NK-92 (cell line): Measurements from ENCODE around the gene RBKS.
"Not testable (repeated sequence)": the region's sequence is repeated elsewhere in the genome, so short reads cannot be mapped to it uniquely, and the experiment has no call there.

Source experiments
- DNase-seq: peaks from one replicate; lab custom pipeline; 2025; ENCODE audit not compliant: unreplicated experiment; lab: John Stamatoyannopoulos, UW

Gene RBKS

DNA sequence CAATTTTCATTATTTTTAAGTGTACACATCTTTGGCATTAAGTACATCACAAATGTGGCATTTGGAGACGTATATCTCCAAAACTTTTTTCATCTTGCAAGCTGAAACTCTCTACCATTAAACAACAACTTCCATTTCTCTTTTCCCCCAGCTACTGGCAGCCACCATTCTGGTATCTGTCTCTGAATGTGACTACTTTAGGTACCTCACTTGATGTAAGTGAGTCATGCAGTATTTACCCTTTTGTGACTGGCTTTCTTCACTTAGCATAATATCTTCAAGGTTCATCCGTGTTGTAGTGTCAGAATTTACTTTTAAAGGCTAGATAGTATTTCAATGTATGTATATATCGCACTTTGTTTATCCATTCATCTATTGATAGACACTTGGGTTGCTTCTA is 17.4 kb upstream of the RBKS start:
- no peak for DNase-seq

DNA sequence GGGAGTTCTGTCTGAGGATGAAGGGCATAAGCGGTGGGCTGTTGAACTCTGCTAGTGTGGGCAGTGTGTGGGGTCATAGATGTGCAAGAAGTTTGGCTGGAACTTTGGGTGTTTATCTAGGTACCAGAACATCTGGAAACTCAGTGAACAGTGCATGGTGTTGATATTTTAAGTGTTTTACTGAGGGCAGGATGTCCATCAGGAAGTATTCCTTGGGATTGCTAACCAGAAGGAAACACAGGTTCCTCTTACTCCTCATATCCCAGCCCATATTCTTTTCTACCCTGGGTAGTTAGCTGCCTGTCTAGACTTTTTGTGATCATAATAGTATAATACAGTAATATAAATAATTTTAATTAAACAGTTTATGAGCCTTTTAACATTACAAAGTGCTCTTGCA is 15.9 kb upstream of the RBKS start:
- DNase-seq = no peak

DNA sequence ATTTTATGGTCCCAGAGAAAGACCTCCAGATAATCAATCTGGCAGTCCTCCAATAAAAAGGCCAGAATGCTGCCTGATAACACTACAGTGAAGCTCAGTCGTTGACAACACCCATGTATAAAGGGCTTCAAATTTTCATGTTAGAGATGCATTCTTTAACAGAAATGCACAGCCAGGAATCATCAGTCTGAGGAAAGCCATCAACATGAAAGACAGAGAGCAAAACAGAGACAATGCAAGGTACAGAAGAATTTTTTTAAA is 14.1 kb upstream of the RBKS start:
- no peak for DNase-seq

DNA sequence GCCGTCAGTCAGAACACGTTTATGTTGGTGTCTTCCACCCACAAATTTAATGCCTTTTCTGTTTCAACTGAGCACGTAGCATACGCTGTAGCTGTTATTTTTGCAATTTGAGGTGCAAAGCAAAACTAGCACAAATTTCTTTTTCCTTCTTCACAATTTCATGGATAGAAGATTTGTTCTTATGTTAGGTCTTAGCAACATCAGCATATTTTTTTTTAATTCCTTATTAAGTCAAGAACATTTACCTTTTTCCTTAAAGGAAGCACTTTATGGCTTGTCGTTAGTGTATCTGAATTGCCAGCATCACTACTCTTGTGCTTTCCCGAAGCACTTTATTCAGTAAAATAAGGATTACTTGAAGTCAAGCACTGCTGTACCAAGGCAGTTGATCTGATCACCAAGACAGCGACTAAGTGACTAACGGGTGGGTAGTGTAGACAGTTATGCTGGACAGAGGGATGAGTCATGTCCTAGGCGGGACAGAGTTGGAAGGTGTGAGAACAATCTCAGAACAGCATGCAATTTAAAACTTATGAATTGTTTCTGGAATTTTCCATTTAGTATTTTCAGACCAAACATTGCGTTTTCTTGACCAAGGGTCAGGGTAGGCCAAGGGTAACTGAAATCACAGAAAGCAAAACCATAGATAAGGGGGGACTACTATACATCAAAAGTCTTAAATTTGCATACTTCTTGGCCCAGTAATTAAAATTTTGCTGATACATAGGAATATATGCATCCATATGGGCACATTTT is 13.6 kb upstream of the RBKS start:
- DNase-seq = no peak

DNA sequence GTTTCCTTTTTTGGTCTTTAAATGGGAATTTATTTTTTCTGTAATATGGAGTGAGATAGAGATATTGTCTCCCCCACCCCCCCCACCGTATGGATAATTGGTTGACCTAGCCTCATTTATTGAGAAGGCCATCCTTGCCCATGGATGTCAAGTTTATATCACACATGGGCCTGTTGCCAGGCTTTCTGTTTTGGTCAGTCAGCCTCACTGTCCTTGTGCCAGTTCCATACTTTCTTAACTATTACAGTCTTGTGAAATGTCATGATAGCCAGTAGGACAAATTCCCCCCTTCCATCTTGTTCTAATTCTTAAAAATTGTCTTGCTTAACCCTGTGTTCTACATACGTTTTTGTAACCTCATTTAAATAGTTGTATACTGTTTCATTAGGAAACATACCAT is 12.8 kb upstream of the RBKS start:
- no peak for DNase-seq

DNA sequence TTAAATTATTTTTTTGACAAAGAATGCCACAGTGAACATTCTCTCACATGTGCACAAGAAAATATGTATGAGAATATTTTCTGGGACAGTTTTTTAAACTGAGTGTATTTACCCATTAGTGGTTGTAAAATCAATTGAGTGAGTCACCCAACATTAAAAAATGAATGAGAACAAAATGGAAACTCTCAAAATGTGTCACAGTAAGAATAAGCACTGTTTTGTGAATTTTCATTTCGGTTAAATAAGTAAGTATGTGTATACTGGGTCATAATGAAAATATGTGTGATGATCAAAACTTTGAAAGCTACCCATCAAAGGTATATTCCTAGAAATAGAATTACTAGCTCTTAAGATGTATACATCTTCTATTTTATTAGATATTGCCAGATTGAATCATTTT is 11.9 kb upstream of the RBKS start:
- DNase-seq = no peak

DNA sequence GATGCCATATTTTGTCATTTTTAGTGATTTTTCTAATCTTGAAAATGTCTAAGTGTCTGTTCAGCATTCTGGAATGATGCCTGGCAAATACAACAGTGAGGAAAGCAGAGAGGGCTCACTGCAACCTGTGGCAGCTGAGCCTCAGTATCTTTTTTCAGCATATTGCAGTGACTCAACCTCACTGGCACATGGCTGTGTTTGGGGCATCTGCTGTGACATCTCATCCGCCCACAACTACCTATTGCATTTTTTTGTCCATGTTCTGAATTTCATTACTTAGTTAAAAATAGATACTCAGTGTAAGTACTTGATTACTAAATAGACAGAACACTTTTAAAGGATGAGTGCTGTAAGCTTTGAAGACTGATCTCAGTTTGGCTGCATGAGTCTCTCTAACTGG is 11.0 kb upstream of the RBKS start:
- no peak for DNase-seq

DNA sequence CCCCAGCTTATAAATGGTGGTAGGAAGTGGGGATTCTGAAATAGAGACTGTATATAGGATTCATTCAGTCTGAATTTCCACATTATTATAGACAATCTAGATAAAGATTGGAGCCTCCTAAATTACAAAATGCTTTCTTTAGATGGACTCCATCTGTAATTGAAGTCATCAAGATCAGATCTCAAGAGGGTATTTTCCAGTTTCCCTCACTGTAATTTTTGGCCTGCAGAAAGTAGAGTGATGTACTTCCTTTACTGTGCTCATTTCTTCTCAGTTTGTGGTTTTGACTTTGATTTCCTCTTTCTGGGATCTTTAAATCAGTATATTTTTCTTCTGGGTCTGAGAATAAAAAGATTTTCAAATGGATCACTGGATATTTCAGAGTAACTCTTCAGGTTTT is 7.5 kb upstream of the RBKS start:
- no peak for DNase-seq

DNA sequence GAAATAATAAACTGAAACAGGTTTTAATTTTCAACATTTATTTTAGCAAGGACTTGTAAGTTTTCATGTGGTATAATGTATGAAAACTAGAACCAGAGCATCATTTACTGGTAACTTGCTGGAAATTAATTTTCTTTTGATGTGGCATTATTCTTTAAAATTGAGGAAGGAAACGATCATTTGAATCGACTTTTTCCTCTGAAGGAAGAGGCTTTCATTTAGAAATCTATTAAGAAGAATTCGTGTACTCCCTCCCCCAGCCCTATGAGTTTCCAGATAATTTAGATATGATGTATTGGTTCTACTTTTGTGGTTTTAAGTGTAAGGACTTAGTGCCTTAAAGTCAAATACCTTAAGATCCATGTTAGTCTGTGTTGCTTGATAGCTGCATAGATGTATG is 2.8 kb upstream of the RBKS start:
- no peak for DNase-seq

DNA sequence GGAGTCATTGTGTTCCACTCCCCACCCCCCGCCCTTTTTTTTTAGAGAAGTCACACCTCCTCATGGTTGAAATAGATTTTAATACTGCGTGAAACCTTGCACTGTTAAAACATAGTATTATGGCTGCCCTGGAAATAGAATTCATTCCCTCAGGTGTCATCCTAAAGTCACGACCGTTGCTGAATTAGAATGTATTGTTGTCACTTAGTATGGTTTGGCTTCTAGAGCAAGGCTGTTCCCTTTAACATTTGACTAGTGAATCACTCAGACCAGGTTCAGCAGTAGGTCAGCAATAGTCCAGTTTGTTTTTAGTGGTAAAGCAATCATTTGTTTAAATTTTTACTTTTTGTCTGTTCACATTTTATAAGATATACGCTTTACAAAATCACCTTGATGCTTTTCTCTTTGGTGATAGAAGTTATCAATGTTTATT is 1.5 kb upstream of the RBKS start:
- DNase-seq = no peak

DNA sequence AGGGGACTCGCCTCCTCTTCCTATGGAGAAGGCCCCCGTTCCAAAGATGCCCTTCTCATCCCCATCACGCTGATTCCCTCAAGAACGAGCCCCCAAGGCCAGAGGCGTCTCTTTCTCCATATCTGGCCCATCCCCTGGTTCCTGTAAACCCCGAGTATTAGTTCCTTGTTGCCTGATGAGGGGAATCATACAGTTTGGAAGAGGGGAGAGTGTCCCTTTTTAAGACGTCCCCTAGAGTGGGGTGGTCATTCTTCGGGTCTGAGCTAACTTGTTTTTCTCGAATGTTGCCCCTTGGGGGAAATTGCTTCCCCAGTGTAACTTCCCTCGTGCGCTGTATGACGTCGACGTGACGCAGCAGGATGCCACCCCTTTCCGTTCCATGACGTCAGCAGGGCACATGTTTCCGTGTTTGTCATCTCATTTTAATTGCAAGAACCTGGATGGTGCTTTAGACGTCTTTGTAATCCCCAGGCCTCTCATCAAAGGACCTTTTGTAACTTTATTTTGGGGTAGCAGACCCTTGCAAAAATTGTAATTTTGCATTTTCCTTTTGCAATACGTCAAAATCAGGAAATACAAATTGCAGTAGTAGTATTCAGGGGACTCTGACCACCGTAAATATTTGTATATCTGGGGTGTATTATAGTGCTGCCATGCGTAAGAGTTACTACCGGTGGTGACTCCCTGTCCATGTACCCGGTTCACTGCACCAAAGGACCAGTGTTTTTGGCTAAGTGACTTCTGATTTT is 911 bp upstream of the RBKS start:
- DNase-seq = peak; percentile 83

DNA sequence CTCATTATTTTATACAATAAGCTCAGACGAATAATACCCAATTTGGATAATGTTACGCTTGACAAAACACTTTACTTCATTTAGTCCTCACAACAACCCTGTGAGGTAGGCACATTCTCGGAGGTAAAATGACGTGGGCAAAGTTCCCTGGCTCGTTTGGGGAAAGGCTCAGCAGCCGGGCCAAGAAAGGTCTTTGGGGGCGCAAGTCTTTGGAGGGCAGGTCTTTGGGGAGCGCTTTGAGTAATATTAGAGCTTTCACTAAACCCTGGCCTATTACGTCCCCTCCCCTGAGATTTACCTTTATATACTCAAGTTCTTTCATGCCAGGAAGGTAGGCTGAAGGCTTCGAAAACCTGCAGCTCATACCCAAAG is 427 bp downstream of the RBKS start:
- DNase-seq = no peak

DNA sequence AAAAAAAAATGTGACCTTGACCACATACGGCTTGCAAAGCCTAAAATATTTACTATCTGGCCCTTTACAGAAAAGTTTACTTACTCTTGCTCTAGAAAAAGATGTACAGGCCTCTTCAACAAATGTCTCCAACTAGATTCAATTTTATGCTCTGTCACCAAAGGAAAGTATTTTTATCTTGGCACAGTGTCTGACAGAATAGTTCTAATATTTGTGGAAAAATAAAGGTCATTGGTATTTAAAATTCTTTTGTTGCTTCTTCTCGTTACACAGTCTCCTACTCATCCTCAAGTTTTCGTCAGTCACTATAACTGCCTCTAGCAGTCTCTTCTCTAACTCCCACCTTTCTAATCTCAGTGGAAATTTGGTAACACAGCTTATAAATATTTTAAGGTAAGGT is 1.4 kb downstream of the RBKS start:
- DNase-seq = no peak

DNA sequence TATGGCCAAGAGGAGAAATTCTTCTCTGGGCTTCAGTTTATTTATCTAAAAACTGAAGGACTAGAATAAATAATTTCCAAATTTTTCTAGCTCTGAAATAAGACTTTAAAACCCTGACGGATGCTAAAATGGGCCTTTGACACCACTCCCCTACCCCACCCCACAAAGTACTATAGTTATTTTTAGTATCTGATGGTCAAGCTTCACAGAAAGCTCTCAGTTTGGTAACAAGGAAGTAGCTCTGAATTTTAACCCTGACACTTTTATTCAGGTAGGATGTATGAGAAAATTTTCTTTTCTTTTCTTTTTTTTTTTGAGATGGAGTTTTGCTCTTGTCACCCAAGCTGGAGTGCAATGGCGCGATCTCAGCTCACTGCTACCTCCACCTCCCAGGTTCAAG is 2.4 kb downstream of the RBKS start:
- DNase-seq = no peak

DNA sequence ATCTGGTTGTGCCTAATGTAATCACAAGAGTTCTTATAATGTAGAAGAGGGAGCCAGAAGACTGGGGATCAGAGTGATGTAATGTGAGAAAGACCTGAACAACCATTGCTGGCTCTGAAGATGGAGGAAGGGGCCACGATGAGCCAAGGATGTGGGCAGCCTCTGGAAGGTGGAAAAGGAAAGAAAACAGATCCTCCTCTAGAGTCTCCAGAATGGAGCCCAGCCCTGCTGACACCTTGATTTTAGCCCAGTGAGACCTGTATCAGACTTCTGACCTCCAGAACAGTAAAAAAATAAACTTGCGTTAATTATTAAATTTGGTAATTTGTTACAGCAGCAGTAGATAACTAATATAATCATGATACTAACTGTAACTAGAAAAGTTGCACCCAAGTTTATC is 3.1 kb downstream of the RBKS start:
- no peak for DNase-seq

DNA sequence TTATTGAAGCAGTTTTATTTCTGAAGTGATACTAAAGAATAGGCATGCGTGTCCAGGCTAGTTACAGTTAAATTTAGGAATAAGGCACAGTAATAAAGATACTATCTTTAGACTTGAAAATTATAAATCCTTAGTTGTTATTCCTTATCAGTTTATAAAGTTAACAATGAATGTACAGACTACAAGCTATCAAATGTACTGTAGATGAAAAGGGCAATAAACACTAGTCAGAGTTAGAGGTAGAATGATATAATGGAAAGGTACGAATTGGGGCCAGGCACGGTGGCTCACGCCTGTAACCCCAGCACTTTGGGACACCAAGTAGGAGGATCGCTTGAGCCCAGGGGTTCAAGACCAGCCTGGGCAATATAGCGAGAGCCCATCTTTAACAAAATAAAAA is 3.9 kb downstream of the RBKS start:
- no peak for DNase-seq

DNA sequence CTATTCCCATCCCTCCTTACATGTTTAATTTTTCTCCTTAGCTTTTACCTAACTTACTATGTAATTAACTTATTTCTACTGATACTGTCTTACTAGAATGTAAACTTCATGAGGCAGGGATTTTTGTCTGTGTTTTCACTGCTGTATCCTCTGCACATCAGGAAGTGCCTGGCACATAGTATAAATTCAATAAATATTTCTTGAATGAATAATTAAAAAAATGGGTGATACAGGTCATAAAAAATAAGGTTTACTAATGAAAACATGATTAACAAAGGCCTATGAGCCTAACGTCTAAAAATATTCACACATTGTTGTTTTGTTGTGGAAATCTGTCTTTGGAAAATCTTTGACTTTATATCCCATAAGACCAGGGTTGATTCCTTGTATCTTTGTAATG is 4.5 kb downstream of the RBKS start:
- no peak for DNase-seq

DNA sequence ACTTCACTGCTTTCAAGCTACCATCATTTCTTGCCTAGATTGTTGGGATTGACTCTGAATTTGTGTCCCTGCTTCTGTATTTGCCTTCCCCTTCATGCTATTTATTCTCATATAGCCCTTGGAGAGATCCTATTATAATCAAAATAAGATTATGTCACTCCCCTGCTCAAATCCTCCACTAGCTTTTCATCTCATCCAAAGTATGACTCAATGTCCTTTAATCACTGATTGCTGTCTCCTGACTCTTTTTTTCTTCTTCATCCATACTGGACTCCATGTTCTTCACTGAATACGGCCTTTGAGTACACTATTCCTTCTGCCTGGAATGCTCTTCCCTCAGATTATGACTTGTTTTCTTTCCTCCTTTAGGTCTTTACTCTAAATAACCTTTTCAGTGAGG is 5.0 kb downstream of the RBKS start:
- no peak for DNase-seq

DNA sequence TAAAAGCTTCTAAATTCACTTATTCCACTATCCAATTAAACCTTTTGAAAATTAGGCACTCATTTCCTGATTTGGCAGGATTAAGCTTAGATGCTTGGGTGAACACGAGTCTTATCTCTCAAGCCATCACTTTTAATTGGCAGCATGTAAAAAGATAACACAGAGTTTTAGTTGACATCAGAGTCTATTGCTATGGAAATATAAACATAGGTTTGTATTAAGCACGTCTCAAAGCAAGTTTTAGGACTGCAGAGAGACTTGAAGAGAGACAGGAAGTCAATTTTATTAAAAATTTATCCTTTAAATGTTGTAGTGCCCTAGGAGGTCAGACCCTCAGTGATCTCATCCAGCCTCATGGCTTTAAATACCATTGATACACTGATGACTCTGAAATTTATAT is 5.6 kb downstream of the RBKS start:
- DNase-seq = no peak

DNA sequence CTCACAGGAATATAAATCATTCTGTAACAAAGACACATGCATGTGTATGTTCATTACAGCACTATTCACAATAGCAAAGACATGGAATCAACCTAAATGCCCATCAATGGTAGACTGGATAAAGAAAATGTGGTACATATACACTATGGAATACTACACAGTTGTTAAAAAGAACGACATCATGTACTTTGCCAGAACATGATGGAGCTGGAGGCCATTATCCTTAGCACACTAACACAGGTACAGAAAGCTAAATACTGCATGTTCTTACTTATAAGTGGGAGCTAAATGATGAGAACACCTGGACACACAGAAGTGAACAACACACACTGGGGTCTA is 7.6 kb downstream of the RBKS start:
- DNase-seq = not testable (repeated sequence)

DNA sequence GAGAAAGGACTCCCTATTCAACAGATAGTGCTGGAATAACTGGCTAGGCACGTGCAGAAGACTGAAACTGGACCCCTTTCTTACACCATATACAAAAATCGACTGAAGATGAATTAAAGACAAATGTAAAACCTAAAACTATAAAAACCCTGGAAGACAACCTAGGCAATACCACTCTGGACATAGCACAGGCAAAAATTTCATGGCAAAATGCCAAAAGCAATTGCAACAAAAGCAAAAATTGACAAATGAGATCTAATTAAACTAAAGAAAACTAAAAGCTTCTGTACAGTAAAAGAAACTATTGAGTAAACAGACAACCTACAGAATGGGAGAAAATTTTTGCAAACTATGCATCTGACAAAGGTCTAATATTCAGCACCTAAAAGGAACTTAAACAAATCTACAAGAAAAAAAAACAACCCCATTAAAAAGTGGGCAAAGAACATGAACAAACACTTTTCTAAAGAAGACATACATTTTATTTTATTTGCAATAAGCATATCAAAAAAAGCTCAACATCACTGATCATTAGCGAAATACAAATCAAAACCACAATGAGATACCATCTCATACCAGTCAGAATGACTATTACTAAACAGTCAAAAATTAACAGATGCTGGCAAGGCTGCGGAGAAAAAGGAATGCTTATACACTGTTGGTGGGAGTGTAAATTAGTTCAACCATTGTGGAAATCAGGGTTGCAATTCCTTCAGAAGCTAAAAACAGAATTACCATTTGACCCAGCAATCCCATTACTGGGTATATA is 8.2 kb downstream of the RBKS start:
- DNase-seq = not testable (repeated sequence)

DNA sequence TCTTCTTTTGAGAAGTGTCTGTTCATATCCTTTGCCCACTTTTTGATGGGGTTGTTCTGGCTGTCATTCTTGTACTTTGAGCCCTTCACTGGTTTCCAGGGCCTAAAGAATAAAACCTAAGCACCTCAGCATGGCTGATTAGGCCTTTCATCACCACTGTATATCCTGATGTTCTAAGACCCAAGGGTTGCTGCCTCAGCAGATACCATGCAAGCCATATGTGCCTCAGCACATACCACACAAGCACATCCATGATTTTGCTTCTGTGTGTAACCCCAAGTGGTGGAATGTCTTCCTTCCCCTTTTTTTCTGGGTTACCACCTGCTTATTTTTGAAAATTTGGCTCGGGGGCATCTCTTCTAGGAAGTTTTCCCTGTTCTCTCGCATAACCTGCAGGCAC is 11.4 kb downstream of the RBKS start:
- DNase-seq = no peak
